ENCODE data around the gene NEK5. TPM values are rescaled to one million over a fixed set of nuclear protein-coding genes. Genes with fewer than 3 reads are reported as not detected.

NEK5 gene
- total RNA-seq, 2 experiments from 2014 or later, result 0.22 TPM; not detected in 1

DNA sequence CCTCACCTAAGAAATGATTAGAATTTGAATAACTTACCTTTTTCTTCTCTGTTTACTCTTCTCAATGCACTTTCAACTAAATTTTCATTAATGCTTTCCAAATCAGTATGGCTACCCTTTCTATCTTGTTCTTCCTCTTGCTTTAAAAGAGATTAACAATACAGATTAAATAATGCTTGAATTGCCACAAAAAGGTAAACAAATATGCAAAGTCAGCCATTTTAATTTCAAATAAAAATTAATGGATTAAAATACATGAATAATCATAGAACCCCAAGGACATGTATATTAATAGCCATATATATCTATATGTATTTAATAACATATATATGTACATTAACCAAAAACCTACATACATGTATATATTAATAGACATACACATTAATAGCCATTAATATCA is 7.9 kb upstream of the NEK5 start:
- BruUV-seq (replicated peaks), result no TSS peak
- TF ChIP-seq, protein P1, sequence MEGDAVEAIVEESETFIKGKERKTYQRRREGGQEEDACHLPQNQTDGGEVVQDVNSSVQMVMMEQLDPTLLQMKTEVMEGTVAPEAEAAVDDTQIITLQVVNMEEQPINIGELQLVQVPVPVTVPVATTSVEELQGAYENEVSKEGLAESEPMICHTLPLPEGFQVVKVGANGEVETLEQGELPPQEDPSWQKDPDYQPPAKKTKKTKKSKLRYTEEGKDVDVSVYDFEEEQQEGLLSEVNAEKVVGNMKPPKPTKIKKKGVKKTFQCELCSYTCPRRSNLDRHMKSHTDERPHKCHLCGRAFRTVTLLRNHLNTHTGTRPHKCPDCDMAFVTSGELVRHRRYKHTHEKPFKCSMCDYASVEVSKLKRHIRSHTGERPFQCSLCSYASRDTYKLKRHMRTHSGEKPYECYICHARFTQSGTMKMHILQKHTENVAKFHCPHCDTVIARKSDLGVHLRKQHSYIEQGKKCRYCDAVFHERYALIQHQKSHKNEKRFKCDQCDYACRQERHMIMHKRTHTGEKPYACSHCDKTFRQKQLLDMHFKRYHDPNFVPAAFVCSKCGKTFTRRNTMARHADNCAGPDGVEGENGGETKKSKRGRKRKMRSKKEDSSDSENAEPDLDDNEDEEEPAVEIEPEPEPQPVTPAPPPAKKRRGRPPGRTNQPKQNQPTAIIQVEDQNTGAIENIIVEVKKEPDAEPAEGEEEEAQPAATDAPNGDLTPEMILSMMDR (conservative IDR thresholded peaks at IDR 0.05; ENCODE audit: low read length), result no peak
- no peak for TF ChIP-seq EZH2phosphoT487 (IDR thresholded peaks at IDR 0.05; ENCODE audit: borderline replicate concordance, low read depth, low read length)
- POLR2A ChIA-PET, result no interaction called here
- no peak for DNase-seq (ENCODE audit: low spot score)
- Histone ChIP-seq H3K4me2 (ENCODE audit: low read length) (no peak overlapping the region), H3K36me3 (ENCODE audit: insufficient read depth, low read length) (peaks cover 45% of the 10 kb centered on the region; the same call in 1 of the 2 replicates), H3K9me2 (ENCODE audit: insufficient read depth, low read length) (no peaks in the 10 kb centered on the region), H3K9me3 (ENCODE audit: low read length) (no peaks in the 10 kb centered on the region), H3K27ac (ENCODE audit: low read depth, low read length, poor library complexity, severe bottlenecking) (no peak overlapping the region), H3K4me1 (ENCODE audit: insufficient read depth, low read length, poor library complexity, severe bottlenecking) (no peaks in the 10 kb centered on the region), H3K4me3 (ENCODE audit: low read depth, low read length, poor library complexity, severe bottlenecking) (no peak overlapping the region), H3K79me2 (ENCODE audit: insufficient read depth, low read depth, low read length) (no peaks in the 10 kb centered on the region), H4K20me1 (ENCODE audit: insufficient read depth, low read length) (no peaks in the 10 kb centered on the region), H2AFZ (ENCODE audit: low read length) (no peak overlapping the region)
- intact Hi-C loops (cut with micrococcal nuclease; ENCODE audit: unreplicated experiment), result no loop called here
- CTCF ChIA-PET (ENCODE audit: unreplicated experiment), result no interaction called here

DNA sequence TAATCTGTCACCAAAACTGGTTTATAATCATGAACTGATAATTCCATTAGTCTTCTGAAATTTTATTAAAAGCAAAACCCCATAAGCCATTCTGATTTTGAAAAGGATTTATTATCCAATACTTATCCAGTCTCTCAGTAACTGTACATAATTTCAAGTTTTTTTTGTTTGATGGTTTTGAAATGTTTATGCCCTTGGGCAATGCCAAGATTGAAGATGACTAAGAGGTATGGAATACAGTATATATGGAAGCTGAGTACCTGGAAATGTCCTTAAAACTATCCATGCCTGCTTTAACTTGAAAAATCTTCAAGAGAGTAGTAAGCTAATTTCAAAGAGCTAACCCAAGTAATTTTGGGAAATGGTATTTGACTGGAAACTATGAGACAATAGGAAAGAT is 1.8 kb upstream of the NEK5 start:
- Histone ChIP-seq H3K4me3 (ENCODE audit: low read depth, low read length, poor library complexity, severe bottlenecking) (no peak overlapping the region), H3K36me3 (ENCODE audit: insufficient read depth, low read length) (peaks cover 49% of the 10 kb centered on the region), H3K9me2 (ENCODE audit: insufficient read depth, low read length) (no peaks in the 10 kb centered on the region), H3K79me2 (ENCODE audit: insufficient read depth, low read depth, low read length) (no peaks in the 10 kb centered on the region), H4K20me1 (ENCODE audit: insufficient read depth, low read length) (no peaks in the 10 kb centered on the region), H3K4me1 (ENCODE audit: insufficient read depth, low read length, poor library complexity, severe bottlenecking) (no peaks in the 10 kb centered on the region), H3K9me3 (ENCODE audit: low read length) (no peaks in the 10 kb centered on the region), H3K27ac (ENCODE audit: low read depth, low read length, poor library complexity, severe bottlenecking) (no peak overlapping the region), H3K4me2 (ENCODE audit: low read length) (no peak overlapping the region), H2AFZ (ENCODE audit: low read length) (no peak overlapping the region)
- DNase-seq (ENCODE audit: low spot score), result no peak
- BruUV-seq (replicated peaks), result no TSS peak
- ChIA-PET CTCF (ENCODE audit: unreplicated experiment) (no interaction called here), POLR2A (no interaction called here)
- TF ChIP-seq, protein P1 (conservative IDR thresholded peaks at IDR 0.05; ENCODE audit: low read length), result no peak
- TF ChIP-seq EZH2phosphoT487 (IDR thresholded peaks at IDR 0.05; ENCODE audit: borderline replicate concordance, low read depth, low read length), result no peak
- intact Hi-C loops (cut with micrococcal nuclease; ENCODE audit: unreplicated experiment), result no loop called here

DNA sequence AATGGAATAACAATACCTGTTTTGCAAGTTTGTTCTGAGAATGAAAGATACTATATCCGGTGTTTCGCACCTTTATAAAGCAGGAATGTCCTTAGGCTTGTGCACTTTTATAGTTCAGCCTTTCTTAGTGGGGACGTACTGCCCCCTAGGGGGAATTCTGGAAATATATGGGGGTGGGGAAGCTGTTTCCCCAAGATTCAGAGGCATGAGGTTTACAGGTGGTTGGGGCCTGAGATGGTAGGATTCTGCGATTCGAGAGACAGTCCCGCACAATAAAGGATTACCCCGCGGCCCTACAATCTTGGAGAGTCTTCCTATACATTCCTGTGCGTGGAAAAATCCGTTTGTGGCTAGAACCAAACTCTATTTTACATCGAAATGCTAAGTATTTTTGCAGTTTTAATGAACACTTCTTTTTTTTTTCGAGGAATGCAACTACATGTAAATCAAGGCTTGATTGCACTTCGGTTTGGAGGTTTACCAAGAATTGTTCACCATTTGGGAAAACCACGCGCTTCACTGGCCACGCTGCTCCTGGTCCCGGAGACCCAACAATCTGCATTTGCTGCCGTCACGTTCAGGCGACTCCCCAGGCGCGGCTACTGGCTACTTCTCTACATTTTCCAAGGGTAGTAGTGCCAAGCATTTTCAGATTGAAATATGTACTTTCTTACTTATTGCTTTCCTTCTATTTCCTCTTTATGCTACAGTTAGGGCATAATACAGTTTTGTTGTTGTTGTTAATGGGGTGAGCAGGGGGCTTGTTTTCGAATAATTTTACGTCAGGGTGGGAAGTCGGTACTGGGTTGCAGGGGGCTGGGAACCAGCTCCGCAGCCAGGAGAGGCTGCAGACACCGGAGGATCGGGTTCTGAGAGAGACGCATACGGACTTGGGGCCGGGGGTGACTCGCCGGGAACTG is 830 bp downstream of the NEK5 start:
- Histone ChIP-seq H3K4me2 (ENCODE audit: low read length) (no peak overlapping the region; the same call in 1 of the 2 replicates), H3K36me3 (ENCODE audit: insufficient read depth, low read length) (peaks cover 27% of the 10 kb centered on the region), H3K9me2 (ENCODE audit: insufficient read depth, low read length) (no peaks in the 10 kb centered on the region), H3K79me2 (ENCODE audit: insufficient read depth, low read depth, low read length) (no peaks in the 10 kb centered on the region), H3K27ac (ENCODE audit: low read depth, low read length, poor library complexity, severe bottlenecking) (no peak overlapping the region), H2AFZ (ENCODE audit: low read length) (no peak overlapping the region), H4K20me1 (ENCODE audit: insufficient read depth, low read length) (no peaks in the 10 kb centered on the region), H3K9me3 (ENCODE audit: low read length) (no peaks in the 10 kb centered on the region), H3K4me1 (ENCODE audit: insufficient read depth, low read length, poor library complexity, severe bottlenecking) (no peaks in the 10 kb centered on the region), H3K4me3 (ENCODE audit: low read depth, low read length, poor library complexity, severe bottlenecking) (no peak overlapping the region)
- TF ChIP-seq EZH2phosphoT487 (IDR thresholded peaks at IDR 0.05; ENCODE audit: borderline replicate concordance, low read depth, low read length), result no peak
- TF ChIP-seq, protein P1 (conservative IDR thresholded peaks at IDR 0.05; ENCODE audit: low read length), result peak; percentile 94
- BruUV-seq (replicated peaks), result no TSS peak
- POLR2A ChIA-PET, result interaction anchor here (1.0 kb wide), 1 partner anchor 17 kb away, joined by 3 read pairs; no protein-coding TSS in a partner anchor
- DNase-seq (ENCODE audit: low spot score), result peak; percentile 64
- CTCF ChIA-PET (ENCODE audit: unreplicated experiment), result no interaction called here
- intact Hi-C loops (cut with micrococcal nuclease; ENCODE audit: unreplicated experiment), result loop anchor here (2.0 kb wide), 3 partner anchors 127 to 313 kb away; no protein-coding TSS in a partner anchor

Data from OCI-LY7 (cell line).